AG10803 (cell line): ENCODE results near the gene TGM2.

Experiments
- DNase-seq: peaks from one replicate; pipeline ENCODE4 v3.0.0; 2010; ENCODE audit warnings: low read depth
- H3K4me3 ChIP-seq: 2 replicates; pipeline ENCODE4 v1.5.1; 2011; ENCODE audit warnings: mild to moderate bottlenecking, low read length, control low read depth
- TF ChIP-seq, protein P1 (sequence below): conservative IDR thresholded peaks from 2 replicates; pipeline ENCODE4 v1.5.1; 2011; ENCODE audit warnings: mild to moderate bottlenecking, low read length, control low read depth, inconsistent platforms

The TGM2 gene

DNA sequence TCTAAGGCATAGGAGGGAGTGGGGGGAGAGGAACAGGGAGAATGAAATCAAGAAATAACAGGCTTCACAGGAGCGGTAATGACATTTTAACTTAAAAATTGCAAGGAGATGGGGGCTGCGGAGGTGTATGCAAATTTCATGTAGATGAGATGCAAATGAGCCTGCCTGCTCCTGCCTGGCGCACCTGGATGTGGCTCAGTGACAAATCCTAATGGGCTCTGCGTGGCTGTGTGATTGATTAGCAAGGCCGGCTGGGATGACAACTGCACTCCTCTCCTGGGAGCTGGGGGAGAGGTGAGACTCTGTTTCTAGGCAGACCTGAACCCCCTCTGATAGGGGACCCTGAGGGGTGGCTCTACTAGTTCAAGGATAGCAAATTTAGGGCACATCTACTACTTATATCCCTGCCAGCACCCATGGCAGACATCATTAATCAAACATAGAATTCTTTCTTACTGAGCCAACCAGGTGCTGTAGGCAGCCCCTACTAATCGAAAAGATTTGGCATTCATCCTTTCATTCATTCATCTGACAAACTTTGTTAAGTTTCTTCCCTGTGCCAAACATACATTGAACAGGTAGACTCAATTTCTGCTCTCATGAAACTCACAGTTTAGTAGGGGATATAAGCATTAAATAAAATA is 38.4 kb upstream of the TGM2 start:
- TF ChIP-seq, protein P1, sequence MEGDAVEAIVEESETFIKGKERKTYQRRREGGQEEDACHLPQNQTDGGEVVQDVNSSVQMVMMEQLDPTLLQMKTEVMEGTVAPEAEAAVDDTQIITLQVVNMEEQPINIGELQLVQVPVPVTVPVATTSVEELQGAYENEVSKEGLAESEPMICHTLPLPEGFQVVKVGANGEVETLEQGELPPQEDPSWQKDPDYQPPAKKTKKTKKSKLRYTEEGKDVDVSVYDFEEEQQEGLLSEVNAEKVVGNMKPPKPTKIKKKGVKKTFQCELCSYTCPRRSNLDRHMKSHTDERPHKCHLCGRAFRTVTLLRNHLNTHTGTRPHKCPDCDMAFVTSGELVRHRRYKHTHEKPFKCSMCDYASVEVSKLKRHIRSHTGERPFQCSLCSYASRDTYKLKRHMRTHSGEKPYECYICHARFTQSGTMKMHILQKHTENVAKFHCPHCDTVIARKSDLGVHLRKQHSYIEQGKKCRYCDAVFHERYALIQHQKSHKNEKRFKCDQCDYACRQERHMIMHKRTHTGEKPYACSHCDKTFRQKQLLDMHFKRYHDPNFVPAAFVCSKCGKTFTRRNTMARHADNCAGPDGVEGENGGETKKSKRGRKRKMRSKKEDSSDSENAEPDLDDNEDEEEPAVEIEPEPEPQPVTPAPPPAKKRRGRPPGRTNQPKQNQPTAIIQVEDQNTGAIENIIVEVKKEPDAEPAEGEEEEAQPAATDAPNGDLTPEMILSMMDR: no peak
- DNase-seq: no peak
- no peak overlapping the region for H3K4me3 ChIP-seq

DNA sequence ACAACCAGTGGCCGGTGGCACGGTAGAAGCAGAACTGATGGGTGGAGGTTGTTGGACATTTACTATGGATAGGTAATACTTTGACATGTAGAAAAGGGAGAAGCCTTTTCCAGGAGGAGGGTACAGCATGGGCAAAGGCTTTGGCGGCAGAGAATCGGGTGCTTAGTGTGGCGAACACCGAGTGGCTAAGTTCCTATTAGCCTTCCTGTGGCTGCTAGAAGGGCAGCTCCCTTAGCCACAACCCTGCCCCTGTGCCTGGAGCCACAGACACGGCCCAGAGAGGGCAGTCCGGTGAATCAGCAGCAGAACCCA is 37.9 kb upstream of the TGM2 start:
- TF ChIP-seq, protein P1: no peak
- DNase-seq: no peak
- no peak overlapping the region for H3K4me3 ChIP-seq

DNA sequence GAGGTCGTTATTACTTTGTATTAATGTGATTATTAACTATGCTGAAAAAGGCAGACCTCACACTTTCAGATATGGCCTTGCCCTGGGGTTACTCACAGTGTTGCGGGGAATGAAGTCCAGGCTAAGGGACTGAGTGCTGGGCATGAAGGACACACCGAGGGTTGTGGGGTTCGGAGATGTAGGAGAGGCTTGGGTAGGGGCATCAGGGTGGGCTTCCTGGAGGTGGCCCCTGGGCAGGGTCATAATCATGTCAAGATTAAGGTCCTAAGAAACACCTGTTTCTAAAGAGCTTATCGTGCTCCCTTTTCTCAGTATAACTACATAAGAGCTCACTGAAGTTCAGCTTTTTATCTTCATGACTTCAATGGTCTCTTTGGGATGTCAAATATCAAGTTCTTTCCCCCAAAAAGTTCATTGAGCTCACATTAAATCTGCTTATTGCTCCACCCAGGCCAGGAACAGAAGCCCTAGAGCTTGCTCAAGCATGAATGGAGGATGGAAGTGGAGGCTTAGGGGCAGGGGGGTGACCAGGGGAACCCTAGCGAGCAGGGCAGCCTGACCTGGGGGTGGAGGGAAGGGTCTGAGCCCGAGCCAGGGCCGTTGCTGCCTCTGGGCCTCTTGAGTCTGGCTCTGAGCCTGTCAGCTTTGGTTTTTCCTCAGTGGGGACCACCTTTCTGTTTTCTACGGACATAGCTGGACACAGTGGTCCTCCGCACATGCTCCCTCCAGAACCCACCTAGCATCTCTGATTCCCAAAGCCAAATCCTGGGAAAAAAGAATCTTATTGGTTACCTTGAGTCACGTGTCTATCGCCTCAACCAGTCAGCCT is 37.3 kb upstream of the TGM2 start:
- TF ChIP-seq, protein P1: no peak
- no peak overlapping the region for H3K4me3 ChIP-seq
- no peak for DNase-seq

DNA sequence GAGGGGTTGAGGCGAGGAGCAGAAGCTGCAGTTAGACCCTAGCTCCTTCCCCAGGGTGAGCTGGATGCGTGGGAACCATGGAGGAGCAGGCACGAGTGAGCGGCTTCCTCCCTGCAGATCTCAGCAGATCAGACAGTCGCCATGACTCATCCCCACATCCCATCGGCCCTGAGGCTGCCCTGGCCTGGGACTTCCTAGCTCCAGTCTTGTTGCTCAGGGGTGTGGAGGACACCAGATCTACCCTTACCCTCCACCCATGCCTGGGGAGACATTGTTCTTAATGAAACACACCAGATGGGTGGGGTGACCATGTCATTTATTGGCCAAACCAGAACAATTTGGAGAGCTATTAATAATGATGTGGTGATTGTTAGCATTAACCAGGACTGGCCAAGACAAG is 36.3 kb upstream of the TGM2 start:
- TF ChIP-seq, protein P1: no peak
- H3K4me3 ChIP-seq: no peak overlapping the region
- DNase-seq: peak; percentile 69

DNA sequence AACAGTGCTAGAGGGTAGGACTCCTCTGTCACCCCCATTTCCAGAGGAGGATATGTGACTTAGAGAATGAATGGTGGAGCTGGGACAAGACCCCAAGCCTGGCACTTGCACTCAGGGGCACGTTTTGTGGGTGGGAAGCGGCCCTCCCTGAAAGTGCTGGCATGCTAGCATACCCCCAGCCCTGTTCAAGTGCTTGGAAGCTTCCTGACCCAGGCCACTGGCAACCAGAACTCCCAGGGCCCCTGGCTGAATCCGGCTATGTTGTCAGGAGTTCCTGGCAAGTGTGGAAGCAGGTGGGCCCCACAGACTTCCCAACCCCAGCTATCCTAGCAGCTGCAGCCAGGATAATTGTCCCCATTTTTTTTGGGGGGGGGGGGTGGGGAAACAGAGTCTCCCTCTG is 35.6 kb upstream of the TGM2 start:
- H3K4me3 ChIP-seq: no peak overlapping the region
- TF ChIP-seq, protein P1: no peak
- no peak for DNase-seq

DNA sequence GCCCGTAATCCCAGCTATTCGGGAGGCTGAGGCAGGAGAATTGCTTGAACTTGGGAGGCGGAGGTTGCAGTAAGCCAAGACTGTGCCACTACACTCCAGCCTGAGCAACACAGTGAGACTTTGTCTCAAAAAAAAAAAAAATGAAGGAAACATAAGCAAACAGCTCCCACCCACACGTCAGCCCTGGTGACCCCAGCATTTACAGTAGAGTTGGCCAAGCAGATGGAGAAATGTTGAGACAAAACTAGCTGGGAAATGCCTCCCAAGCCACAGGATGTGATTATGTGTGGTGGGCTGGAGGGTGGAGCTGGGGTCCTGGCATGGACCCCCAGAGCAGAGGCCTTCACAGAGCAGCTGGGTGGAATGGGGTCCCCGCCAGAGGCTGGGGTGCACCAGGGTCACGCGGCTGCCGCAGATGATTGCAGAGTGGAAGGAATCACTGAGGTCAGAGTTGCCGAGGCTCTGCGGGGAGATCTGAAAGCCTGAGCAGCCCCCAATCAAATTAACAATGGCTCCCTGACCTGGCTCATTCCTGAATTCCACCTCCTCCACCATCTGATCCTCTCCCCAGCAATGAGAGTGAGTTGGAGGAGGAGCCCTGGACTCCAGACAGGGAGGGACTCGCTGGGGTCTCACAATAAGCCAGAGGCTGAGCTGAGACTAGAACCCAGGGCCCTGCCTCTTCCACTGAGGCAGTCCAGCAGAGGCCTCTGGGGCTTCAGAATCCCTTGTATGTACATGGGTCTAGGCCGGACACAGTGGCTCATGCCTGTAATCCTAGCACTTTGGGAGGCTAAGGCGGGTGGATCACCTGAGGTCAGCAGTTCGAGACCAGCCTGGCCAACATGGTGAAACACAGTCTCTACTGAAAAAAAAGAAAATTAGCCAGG is 34.7 kb upstream of the TGM2 start:
- TF ChIP-seq, protein P1: no peak
- no peak overlapping the region for H3K4me3 ChIP-seq
- no peak for DNase-seq
